ENCODE results near the gene PHGDH. TPM values are rescaled to one million over a fixed set of nuclear protein-coding genes. Genes with fewer than 3 reads are reported as not detected.
"Not testable (repeated sequence)": the region's sequence is repeated elsewhere in the genome, so short reads cannot be mapped to it uniquely, and the experiment has no call there.

Gene PHGDH
- polyA plus RNA-seq, 1 donor (not counting 4 experiments of a cell fraction or from before 2014, with no cell fraction given), result 40.3 TPM

DNA sequence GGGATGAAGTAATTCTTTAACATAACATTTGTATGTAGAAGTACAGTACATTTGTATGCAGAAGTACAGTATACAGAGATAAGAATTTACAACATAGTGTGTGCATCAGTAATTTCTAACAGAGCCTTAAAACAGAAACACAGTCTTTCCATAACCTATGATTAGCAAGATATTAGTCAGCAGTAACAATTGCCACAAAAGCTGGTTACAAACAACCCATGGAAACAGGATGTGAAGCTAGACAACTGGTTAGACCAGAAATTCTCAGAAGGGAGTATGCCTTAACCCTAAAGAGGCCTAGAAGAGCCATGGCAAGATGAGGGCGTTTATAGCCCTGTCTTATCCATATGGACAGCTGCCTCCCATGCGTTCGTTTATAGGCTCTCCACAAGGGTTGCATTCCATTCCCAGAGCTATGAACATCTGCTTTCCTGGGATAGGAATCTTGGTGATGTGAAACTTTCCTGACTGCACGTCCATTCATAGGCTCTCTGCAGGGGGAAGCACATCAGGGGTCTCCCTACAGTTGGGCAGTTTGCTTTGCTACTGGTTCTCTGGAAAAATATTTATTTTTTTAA, 74.8 kb downstream of the PHGDH start:
- DNase-seq (ENCODE audit: low read depth, low spot score); FAIRE-seq; H3K4me3 ChIP-seq (ENCODE audit: control insufficient read depth in 2 of 3, extremely low read depth in 1 of 3, insufficient read depth in 2 of 3, low read depth in 1 of 3, low read length in 3 of 3): not testable (repeated sequence)

DNA sequence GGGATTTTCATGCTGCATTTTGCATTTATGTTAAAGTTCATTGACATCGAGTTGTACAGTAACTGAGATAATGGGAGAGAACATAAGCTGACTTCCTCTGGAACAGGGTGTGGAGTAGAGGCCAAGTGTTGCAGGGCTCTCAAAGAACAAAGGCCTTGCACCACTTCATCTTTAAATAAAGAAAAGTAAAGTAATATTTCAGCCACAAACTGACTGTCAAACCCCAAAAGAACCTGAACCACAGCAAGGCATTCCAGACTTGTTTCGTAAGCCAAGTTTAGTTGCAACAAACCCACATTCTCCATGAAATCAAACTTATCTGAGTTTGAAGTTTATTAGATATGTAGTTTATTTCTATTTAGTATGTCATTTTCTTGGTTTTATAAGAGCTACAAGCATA, 76.0 kb downstream of the PHGDH start:
- Histone ChIP-seq H3K27ac (ENCODE audit: control insufficient read depth, insufficient read depth, low read length) (no peak overlapping the region), H3K9ac (ENCODE audit: control insufficient read depth, extremely low read depth, insufficient read depth, low read length) (no peak overlapping the region), H3K9me3 (ENCODE audit: control insufficient read depth, low read depth, low read length) (no peaks in the 10 kb centered on the region), H3K4me2 (ENCODE audit: control insufficient read depth, extremely low read depth, insufficient read depth, low read depth, low read length) (no peak overlapping the region), H3K36me3 (ENCODE audit: control insufficient read depth in 2 of 2, extremely low read depth in 1 of 2, insufficient read depth in 2 of 2, low read length in 2 of 2) (no peaks in the 10 kb centered on the region), H3K4me1 (ENCODE audit: control insufficient read depth, extremely low read depth, insufficient read depth, low read length) (peaks cover 21% of the 10 kb centered on the region), H3K4me3 (ENCODE audit: control insufficient read depth in 2 of 3, extremely low read depth in 1 of 3, insufficient read depth in 2 of 3, low read depth in 1 of 3, low read length in 3 of 3) (no peak overlapping the region), H3K9me1 (ENCODE audit: control insufficient read depth, extremely low read depth, insufficient read depth, low read length) (no peaks in the 10 kb centered on the region), H3K27me3 (ENCODE audit: control insufficient read depth, extremely low read depth, insufficient read depth, low read length) (no peaks in the 10 kb centered on the region), H3K79me2 (ENCODE audit: control insufficient read depth, insufficient read depth, low read length) (no peaks in the 10 kb centered on the region), H4K20me1 (ENCODE audit: control insufficient read depth, extremely low read depth, insufficient read depth, low read length) (no peaks in the 10 kb centered on the region), H2AFZ (ENCODE audit: control insufficient read depth, low read length) (no peak overlapping the region)
- FAIRE-seq (no peak), DNase-seq (ENCODE audit: low read depth, low spot score) (no peak)
- dilution Hi-C loops (cut with MboI; ENCODE audit: extremely low pct_ligation_motif_present, low sequenced_read_pairs), result no loop called here
- TF ChIP-seq EZH2 (IDR thresholded peaks at IDR 0.05; ENCODE audit: low read length), result no peak
- TF ChIP-seq, protein P1, sequence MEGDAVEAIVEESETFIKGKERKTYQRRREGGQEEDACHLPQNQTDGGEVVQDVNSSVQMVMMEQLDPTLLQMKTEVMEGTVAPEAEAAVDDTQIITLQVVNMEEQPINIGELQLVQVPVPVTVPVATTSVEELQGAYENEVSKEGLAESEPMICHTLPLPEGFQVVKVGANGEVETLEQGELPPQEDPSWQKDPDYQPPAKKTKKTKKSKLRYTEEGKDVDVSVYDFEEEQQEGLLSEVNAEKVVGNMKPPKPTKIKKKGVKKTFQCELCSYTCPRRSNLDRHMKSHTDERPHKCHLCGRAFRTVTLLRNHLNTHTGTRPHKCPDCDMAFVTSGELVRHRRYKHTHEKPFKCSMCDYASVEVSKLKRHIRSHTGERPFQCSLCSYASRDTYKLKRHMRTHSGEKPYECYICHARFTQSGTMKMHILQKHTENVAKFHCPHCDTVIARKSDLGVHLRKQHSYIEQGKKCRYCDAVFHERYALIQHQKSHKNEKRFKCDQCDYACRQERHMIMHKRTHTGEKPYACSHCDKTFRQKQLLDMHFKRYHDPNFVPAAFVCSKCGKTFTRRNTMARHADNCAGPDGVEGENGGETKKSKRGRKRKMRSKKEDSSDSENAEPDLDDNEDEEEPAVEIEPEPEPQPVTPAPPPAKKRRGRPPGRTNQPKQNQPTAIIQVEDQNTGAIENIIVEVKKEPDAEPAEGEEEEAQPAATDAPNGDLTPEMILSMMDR (optimal IDR thresholded peaks at IDR 0.05 in 1 of 3, IDR thresholded peaks at IDR 0.05 in 1 of 3, conservative IDR thresholded peaks at IDR 0.05 in 1 of 3; ENCODE audit: extremely low read depth in 1 of 3, insufficient read depth in 2 of 3, low read length in 3 of 3), result no peak

More for the DNA sequence above, 74.8 kb downstream of the PHGDH start:
- H3K4me2 ChIP-seq (ENCODE audit: control insufficient read depth, extremely low read depth, insufficient read depth, low read depth, low read length); H3K79me2 ChIP-seq (ENCODE audit: control insufficient read depth, insufficient read depth, low read length); dilution Hi-C loops (cut with MboI; ENCODE audit: extremely low pct_ligation_motif_present, low sequenced_read_pairs); H3K9me3 ChIP-seq (ENCODE audit: control insufficient read depth, low read depth, low read length); H3K9me1 ChIP-seq (ENCODE audit: control insufficient read depth, extremely low read depth, insufficient read depth, low read length); H3K9ac ChIP-seq (ENCODE audit: control insufficient read depth, extremely low read depth, insufficient read depth, low read length); H3K36me3 ChIP-seq (ENCODE audit: control insufficient read depth in 2 of 2, extremely low read depth in 1 of 2, insufficient read depth in 2 of 2, low read length in 2 of 2); H2AFZ ChIP-seq (ENCODE audit: control insufficient read depth, low read length); H4K20me1 ChIP-seq (ENCODE audit: control insufficient read depth, extremely low read depth, insufficient read depth, low read length); H3K27ac ChIP-seq (ENCODE audit: control insufficient read depth, insufficient read depth, low read length); H3K27me3 ChIP-seq (ENCODE audit: control insufficient read depth, extremely low read depth, insufficient read depth, low read length): not testable (repeated sequence)
- H3K4me1 ChIP-seq (ENCODE audit: control insufficient read depth, extremely low read depth, insufficient read depth, low read length), result peaks cover 24% of the 10 kb centered on the region

Measured in keratinocyte (primary cell).